Activated CD4-positive, alpha-beta T cell treated with anti-CD3 and anti-CD28 coated beads, Interleukin-2, Interleukin-6, amounts not matched to agents 100 ng/mL and 50 ng/mL, durations not matched to agents 16 hours and 8 hours (primary cell): ENCODE data around the gene ATG4D.

ENCODE experiments used
- DNase-seq: peaks from one replicate; pipeline ENCODE4 v3.0.0-alpha.2; 2020

Gene ATG4D

GRCh38 chr19:10582091-10582490, 38.4 kb downstream of the ATG4D start:
- DNase-seq, result no peak

- no peak for DNase-seq
These were observed 39.5 kb downstream of the ATG4D start for GRCh38 chr19:10583036-10583776.

- DNase-seq, result no peak
These were observed 42.7 kb downstream of the ATG4D start for GRCh38 chr19:10586396-10586795.

GRCh38 chr19:10587022-10587838, 43.5 kb downstream of the ATG4D start, which contains the start of gene AP1M2:
Gene AP1M2 (minus strand): TSS chr19:10587312. CDS start chr19:10587231, 81 bp downstream.
- no peak for DNase-seq

DNA sequence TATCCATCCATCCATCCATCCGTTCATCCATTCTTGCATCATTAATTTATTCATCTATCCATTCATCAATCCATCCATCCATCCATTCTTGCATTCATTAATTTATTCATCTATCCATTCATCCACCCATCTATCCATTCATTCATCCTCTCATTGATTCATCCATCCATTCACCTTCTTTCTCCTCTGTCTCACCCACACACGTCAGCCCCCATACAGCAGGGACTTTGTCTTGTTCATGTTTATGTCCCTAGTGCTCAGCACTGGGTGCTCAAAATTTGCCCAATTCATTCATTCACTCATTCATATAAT, 44.1 kb downstream of the ATG4D start:
- no peak for DNase-seq

GRCh38 chr19:10593148-10593547, 49.4 kb downstream of the ATG4D start:
- DNase-seq, result no peak

DNA sequence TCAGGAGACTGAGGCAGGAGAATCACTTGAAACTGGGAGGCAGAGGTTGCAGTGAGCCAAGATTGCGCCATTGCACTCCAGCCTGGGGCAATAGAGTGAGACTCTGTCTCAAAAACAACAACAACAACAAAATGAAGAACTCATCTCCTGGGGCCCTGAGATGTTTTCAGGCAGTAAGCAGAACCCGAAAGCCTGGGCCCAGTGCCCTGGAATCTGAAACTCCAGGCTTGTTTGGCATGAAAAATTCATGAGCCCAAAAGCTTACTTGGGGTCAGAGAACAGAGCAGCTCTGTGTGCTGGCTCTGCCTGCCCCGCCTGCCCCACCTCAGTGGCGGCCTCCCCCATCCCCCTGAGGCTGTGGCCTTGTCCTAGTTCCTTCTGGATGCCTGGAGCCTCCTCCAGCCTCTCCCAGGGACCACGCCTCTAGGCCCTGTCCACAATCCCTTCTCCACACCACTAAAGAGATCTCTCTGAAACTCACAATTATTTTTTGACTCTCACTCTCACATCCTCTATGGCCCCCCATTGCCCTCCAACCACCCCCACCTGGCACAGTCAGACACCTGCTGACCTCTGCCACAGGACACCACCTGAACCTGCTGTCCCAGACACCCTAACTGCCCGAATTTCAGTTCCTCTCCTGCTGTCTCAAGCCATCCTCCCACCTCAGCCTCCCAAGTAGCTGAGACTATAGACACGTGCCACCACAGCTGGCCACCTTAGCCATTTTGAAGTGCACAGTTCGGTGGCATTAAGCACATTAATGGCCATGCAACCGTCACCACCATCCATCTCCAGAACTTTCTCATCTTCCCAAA, 50.3 kb downstream of the ATG4D start:
- no peak for DNase-seq

DNA sequence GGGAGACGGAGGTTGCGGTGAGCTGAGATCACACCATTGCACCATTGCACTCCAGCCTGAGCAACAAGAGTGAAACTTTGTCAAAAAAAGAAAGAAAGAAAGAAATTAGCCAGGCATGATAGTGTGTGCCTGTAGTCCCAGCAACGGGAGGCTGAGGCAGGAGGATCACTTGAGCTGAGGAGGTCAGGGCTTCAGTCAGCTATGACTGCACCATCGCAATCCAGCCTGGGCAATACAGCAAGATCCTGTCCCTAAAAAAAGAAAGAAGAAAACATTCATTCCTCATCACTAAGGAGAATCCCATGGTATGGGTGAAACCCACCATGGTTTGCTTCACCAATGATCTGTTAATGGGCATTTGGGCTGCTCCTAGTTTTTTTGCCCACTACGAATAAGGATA, 56.4 kb downstream of the ATG4D start:
- no peak for DNase-seq

DNA sequence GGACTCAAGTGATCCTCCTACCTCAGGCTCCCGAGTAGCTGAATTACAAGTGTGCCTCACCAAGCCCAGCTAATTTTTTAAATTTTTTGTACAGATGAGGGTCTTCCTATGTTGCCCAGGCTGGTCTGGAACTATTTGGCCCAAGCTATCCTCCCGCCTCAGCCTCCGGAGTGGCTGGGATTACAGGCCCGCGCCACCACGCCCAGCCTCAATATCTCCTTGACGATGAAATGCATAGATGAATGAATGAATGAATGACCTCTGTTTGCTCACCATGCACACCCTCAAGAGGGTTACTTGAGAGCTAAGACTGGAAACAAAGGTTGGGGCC, 58.3 kb downstream of the ATG4D start:
- DNase-seq, result no peak

GRCh38 chr19:10602330-10603083, 58.8 kb downstream of the ATG4D start:
- peak; percentile 93 for DNase-seq
